ENCODE measurements around the gene COMMD10. TPM values are rescaled to one million over a fixed set of nuclear protein-coding genes. Genes with fewer than 3 reads are reported as not detected.
"Not testable (repeated sequence)": the region's sequence is repeated elsewhere in the genome, so short reads cannot be mapped to it uniquely, and the experiment has no call there.

Gene COMMD10
- total and polyA plus RNA-seq, 8 donors, result 12.8 to 21.8 (median 14.6) TPM

GRCh38 chr5:116090302-116090701 lies 5.5 kb downstream of the COMMD10 start:
- ATAC-seq (no peak), DNase-seq (no peak), FAIRE-seq (no peak)
- H3K4me1 ChIP-seq, result peaks cover 0 to 5% (median 0%) of the 10 kb centered on the region in 3 donors
- intact Hi-C loops (cut with DNase I), result no loop called here
- no peak for TF ChIP-seq CTCF (IDR thresholded peaks at IDR 0.05)
- H3K27me3 ChIP-seq, result no peaks in the 10 kb centered on the region
- no peak overlapping the region for H3K4me3 ChIP-seq
- peaks cover 0 to 27% (median 16%) of the 10 kb centered on the region in 3 donors for H3K36me3 ChIP-seq
- H3K27ac ChIP-seq, result no peak overlapping the region
- no peaks in the 10 kb centered on the region for H3K9me3 ChIP-seq
- 89 to 90% methylated on average over 3 of the region's 3 CpGs for WGBS, 2 donors

GRCh38 chr5:116091416-116091815 lies 6.6 kb downstream of the COMMD10 start:
- intact Hi-C loops (cut with DNase I), result no loop called here
- Histone ChIP-seq H3K27ac (no peak overlapping the region), H3K9me3 (no peaks in the 10 kb centered on the region), H3K36me3 (peaks cover 0 to 27% (median 16%) of the 10 kb centered on the region in 3 donors), H3K27me3 (no peaks in the 10 kb centered on the region), H3K4me3 (no peak overlapping the region), H3K4me1 (no peaks in the 10 kb centered on the region)
- TF ChIP-seq CTCF (IDR thresholded peaks at IDR 0.05), result no peak
- FAIRE-seq (no peak), DNase-seq (no peak), ATAC-seq (no peak)
- 0% methylated on average over 1 of the region's 1 CpG for WGBS, 2 donors

GRCh38 chr5:116097301-116097700 lies 12.5 kb downstream of the COMMD10 start:
- Histone ChIP-seq H3K27me3 (no peaks in the 10 kb centered on the region), H3K4me1 (no peaks in the 10 kb centered on the region), H3K9me3 (no peaks in the 10 kb centered on the region), H3K36me3 (peaks cover 0 to 27% (median 16%) of the 10 kb centered on the region in 3 donors), H3K27ac (no peak overlapping the region), H3K4me3 (no peak overlapping the region)
- ATAC-seq (no peak), DNase-seq (no peak), FAIRE-seq (no peak)
- intact Hi-C loops (cut with DNase I), result no loop called here
- 95 to 97% methylated on average over 4 of the region's 4 CpGs for WGBS, 2 donors
- TF ChIP-seq CTCF (IDR thresholded peaks at IDR 0.05), result no peak

GRCh38 chr5:116098998-116099397 lies 14.2 kb downstream of the COMMD10 start:
- Histone ChIP-seq H3K27ac (no peak overlapping the region), H3K36me3 (peaks cover 0 to 11% (median 5%) of the 10 kb centered on the region in 3 donors), H3K27me3 (no peaks in the 10 kb centered on the region), H3K9me3 (no peaks in the 10 kb centered on the region), H3K4me3 (no peak overlapping the region), H3K4me1 (no peaks in the 10 kb centered on the region)
- no peak for TF ChIP-seq CTCF (IDR thresholded peaks at IDR 0.05)
- 72 to 95% methylated on average over 2 of the region's 2 CpGs for WGBS, 2 donors
- intact Hi-C loops (cut with DNase I), result no loop called here
- FAIRE-seq (no peak), DNase-seq (no peak), ATAC-seq (no peak)

- FAIRE-seq; intact Hi-C loops (cut with DNase I); H3K4me1 ChIP-seq; DNase-seq; ATAC-seq; H3K27ac ChIP-seq; H3K27me3 ChIP-seq; H3K4me3 ChIP-seq; H3K9me3 ChIP-seq; H3K36me3 ChIP-seq: not testable (repeated sequence)
- WGBS, 2 donors, result 92 to 96% methylated on average over 2 of the region's 2 CpGs
These were observed 20.1 kb downstream of the COMMD10 start for GRCh38 chr5:116104941-116105340.

Measured in pancreas (tissue), 10 donors.